Superior temporal gyrus (tissue), 1 donor: ENCODE results near the gene TRIM24.

Source experiments
- DNase-seq: peaks from one replicate; pipeline ENCODE4 v3.0.0-alpha.2; 2016; ENCODE audit errors: extremely low spot score

TRIM24 gene

DNA sequence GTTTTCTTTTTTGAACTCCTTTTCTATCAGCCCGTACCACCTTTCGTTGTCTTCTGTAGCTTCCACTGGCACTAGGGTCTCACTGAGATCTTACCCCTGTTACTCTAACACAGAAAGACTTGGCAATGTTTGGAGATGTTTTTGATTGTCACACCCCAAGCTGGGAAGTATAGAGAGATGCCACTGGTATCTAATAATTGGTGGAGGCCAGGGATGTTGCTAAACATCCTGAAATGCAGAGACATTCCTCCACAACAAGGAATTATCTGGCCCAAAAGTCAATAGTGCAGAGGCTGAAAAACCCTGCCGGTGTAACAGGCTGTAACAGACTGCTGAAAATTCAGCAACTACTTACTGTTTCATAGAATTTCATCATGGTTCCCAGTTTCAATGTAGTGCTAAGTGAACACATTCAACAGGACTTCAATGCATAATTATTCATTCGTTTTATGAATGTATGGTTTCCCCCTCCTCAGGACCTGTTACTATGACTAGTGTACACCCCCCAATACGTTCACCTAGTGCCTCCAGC, 115.9 kb downstream of the TRIM24 start:
- DNase-seq, result no peak

DNA sequence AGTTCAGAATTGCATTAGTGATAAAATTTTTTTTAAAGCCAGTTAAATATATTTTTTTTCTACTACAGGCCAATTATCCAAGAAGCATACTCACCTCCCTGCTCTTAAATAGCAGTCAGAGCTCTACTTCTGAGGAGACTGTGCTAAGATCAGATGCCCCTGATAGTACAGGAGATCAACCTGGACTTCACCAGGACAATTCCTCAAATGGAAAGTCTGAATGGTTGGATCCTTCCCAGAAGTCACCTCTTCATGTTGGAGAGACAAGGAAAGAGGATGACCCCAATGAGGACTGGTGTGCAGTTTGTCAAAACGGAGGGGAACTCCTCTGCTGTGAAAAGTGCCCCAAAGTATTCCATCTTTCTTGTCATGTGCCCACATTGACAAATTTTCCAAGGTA, 119.1 kb downstream of the TRIM24 start:
- DNase-seq, result no peak

DNA sequence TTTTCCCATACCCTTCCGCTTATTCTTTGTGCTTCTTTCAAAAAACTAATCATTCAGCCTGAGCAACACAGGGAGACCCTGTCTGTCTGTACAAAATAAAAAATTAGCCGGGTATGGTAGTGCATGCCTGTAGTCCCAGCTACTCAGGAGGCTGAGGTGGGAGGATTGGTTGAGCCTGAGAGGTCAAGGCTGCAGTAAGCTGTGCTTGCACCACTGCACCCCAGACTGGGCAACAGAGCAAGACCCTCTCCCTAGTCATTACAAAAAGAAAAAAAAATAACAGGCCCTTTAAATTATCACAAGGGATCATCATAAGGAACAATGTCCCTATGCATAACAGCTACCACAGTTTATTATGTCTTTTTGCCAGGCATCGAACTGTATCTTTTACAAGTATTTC, 119.6 kb downstream of the TRIM24 start:
- no peak for DNase-seq

DNA sequence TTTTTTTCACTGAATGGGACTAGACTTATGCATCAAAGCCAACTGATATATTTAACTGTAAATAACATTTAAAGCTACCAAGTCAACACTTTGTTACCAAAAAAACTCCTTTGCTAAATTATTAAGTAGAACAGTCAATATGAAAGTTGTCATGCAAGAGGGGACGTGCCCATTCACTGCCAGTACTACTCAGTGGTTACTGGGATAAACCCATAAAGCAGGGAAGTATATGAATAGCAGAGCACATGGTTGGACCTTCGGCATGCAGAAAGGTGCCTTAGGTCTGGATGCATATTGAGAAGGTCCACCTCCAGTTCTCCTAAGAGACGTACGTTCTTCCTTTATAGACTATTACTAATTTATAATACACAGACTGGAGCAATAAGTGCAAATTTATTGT, 121.0 kb downstream of the TRIM24 start:
- DNase-seq, result no peak

DNA sequence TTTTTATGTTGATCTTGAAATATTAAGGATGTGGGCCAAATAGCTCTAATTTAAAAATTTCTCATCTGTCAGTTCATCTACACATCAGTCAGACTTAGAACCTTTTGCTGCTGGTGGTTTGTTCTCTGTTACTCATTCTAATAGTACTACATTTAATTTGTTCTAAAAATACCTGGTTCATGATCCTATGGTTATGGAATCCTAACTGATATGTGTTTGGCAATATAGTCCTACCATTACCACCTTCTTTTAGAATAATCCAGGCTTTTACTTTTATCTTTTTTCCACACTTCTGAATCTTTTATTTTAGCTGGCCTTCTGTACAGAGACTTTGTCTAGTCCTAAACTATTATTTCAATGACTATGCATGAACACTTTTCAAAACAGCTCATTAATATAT, 124.2 kb downstream of the TRIM24 start:
- no peak for DNase-seq

DNA sequence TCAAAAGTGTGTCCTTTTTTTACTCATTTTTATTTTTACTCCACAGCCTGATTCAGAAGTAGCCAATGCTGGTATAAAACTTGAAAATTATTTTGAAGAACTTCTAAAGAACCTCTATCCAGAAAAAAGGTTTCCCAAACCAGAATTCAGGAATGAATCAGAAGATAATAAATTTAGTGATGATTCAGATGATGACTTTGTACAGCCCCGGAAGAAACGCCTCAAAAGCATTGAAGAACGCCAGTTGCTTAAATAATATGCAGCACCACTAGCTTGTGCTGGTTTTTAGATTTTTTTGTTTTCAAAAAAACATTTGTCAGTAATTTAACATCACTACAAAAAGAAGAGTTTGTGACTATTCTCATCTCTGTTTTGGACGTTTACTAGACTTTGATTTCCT, 124.6 kb downstream of the TRIM24 start:
- DNase-seq, result no peak

DNA sequence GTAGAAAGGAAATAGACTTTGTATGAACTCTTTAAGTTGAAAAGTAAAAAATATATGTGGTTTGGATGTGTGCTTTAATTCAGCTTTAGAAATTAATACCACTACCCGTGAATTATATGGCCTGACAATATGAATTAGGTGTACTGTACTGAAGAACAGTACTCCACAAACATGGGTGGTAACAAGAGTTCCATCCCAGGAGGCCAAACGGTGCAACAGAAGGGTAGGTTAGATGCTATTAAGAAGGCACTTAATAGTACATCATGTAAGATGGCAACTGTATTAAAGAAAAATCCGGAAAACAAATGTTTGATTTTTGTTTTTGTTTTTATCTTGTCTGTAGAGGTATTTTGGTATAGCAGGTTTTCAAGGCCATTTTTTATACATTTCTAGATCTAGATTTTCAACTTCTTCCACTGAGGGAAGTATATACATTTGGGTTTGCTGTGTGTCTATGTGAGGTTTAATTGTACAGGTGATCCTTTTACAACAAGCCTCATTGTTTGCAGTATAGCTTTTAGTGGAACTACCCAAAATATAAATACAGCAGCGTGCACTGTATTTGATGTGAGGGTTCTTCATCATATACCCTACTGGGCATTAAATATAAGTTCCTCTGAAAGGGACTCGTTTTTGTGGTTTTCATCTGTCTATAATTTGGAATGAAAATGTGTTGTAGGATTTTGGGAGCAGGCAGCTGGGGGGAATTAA, 125.4 kb downstream of the TRIM24 start:
- no peak for DNase-seq

DNA sequence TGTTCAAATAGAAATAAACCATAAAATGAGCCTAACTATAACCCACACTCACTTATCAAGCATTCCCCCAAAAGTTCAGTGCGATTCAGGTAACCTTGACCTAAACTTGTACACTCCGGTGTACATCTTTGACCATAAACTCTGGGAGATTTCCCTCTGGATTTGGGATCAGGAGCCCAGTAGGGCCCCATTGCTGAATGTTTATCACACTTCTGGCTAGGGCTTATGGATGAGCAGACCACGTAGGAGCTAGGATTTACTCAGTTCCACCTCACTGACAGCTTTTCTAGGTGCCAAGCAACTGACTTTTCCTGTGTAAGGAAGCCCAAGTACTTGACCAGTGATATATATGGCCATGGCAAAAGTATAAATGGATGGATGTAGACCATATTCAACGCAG, 127.4 kb downstream of the TRIM24 start:
- DNase-seq, result no peak

DNA sequence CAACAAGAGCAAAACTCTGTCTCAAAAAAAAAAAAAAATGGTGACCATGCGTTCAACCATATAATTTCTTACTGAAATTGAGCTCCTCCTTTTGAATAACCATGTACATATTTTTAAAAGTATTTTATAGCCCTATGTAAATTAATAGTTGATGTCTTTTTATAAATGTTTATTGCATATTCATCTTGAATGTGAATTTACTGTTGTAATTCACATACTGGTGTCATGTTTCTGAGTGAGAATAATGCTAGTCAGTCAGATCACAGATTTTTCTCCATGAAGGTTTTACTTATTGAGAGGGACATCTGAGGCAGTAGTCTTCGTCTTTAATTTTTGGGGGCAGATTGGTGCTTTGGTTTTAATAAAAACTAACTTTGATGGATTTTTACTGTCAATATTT, 128.9 kb downstream of the TRIM24 start:
- DNase-seq, result no peak

DNA sequence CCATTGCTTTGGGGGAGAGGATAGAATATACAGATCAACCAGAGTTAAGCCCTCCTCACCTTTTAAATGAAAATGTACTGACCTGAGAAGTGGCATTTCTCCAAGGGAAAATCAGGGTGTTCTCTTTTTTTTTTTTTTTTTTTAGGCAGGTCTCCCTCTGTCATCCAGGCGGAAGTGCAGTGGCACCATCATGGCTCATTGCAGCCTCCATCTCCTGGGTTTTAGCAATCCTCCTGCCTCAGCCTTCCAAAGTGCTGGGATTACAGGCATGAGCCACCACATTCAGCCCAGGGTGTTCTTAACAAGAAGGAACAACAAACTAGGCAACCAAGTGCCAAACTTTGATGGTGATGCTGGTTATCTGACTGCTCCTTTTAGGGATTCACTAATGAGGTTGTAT, 130.1 kb downstream of the TRIM24 start:
- DNase-seq, result no peak

DNA sequence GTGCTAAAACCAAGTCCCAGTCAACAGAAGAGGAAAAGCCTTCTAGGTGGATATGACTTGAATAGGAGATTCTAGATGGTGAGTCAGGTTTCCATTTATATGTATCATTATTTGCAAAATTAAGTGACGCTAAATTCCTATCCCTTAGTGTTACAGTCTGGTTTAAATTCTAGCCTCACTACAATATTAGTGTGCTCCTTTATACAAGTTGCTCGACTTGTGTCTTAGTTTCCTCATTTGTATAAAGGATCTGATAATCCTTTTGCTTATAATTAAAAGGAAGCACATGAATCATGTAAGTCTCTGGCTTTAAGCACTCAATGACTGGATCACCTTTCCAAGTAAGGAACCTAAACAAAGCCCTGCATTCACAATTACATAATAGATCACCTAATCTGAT, 135.4 kb downstream of the TRIM24 start:
- DNase-seq, result no peak

DNA sequence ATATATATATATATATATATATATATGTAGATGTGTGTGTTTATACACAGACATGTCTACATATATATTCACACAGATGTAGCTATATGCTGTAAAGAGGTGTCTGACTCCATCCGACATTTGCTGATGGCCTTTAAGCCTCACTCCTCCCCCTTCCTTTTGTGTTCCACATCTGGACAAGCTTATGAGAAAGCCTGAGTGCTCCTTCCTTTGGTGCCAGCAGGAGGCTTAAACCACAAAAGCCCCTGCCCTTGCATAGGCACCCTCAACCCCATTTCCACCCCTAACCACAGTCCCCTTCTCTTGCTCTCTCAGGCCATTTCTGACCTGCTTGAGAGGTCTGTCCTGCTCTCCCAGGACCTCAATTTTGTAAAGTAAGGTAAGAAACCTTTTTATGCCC, 142.4 kb downstream of the TRIM24 start:
- DNase-seq, result no peak

DNA sequence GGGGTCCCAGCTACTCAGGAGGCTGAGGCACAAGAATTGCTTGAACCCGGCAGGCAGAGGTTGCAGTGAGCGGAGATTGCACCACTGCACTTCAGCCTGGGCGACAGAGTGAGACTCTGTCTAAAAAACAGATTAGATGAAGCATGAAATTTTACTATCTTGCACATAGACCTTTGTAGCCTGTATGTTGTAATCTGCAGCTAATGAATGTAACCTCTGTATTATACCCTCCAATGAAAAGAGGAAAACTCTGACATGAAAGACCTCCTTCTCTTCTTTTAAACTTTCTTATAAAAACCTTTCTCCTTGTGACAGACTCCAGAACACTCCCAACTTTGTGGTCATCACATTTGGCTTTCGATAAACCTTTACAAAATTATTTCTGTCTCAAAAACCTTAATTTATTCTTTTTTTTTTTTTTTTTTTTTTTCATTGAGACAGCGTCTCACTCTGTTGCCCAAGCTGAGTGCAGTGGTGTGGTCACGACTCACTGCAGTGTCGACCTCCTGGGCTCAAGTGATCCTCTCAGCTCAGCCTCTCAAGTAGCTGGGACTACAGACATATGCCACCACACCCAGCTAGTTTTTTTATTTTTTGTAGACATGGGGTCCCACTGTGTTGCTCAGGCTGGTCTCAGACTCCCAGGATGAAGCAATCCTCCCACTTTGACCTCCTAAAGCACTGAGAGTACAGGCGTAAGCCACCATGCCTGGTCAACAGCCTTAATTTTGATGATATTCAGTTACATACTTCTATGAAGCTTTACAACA, 143.7 kb downstream of the TRIM24 start:
- no peak for DNase-seq

DNA sequence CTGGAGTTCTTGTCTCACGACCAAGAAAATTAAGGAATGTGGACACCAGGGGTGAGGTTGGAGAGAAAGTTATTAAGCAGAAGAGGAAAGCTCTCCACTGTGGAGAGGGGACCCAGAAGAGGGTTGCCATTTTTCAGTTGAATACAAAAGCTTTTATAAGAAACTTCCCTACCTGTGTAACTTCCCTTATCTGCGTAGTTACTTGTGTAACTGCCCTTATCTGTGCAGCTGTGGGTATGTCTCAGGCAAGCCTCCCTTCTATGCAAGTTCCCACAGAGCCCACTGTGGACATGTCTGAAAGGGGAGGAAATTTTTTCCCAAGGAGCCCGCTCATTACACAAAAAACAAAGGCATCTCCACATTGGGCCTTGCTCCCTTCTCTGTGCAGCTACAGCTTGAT, 146.2 kb downstream of the TRIM24 start:
- no peak for DNase-seq

DNA sequence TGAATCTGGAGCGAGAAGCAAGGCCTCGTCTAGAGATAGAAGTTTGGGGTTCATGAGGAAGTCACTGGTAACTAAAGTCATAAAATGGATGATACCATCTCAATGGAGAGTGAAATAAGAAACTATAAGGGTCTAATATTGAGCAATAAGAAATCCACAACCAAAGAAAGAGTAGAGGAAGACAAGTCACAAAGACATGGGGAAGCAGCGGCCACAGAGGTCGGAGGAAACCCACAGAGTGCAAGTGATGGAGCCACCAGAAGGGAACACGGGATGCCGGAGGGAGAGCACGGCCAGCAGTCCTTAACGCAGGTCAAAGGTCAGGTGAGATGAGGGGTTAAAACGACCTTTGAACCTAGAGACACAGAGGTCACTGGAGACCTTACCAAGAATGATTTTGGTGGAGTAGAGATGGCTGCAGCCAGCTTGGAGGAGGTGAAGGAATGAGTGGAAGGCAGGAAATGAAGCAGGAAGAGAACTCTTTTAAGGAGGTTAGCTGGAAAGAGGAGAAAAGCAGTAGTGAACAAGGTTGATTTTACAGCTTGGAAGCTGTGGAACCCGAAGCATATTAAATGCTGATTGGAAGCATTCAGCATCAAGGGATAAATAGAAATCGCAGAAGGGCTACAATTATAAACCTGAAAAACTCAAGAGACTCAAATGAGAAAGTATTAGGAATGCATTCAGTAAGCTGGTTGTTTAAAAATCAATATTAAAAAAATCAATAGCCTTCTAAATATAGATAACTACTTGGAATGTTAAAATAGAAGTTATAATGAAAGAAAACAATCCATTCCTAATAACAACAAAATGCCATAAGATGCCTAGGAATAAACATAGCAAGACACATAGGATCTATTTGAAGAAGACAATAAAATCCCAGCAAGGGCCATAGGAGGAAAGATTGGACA, 147.4 kb downstream of the TRIM24 start:
- no peak for DNase-seq

DNA sequence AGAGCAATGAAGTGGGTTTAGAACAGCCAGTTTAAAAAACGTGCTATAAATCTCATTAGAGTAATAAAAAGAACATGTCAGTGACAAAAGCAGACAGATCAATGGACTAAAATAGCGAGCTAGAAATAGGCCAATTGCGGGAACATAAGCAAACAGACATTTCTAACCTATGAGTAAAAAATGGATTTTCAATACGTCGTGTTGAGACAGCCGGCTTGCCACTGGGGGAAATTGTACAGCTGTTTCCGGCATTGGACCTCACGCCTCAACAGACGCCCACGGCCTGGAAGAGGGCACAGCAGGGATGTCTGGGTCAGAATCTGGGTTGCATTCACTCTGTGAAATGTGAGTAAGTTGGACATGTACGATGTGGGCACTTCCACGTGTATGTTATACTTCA, 148.2 kb downstream of the TRIM24 start:
- no peak for DNase-seq

DNA sequence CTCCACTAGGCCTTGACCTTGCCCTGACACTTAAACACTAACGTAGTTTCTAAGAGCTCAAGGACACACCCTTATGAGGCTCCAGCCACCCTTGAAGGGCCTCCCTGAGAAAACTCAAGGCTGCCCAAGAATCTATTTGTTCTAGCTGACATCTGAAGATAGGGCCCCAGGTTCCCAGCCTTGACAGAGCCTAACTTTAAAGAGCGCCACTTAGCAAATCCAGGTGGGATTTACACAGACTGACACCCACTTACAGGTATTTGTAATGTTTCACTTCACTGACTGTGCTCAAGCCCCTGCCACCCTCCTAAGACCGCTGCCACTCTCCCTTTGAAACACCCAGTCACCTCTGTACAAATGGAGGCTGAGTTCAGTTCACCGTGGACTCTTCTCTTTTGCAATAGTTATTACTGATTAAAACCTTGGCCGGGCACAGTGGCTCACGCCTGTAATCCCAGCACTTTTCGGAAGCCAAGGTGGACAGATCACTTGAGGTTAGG, 150.7 kb downstream of the TRIM24 start:
- DNase-seq, result no peak

DNA sequence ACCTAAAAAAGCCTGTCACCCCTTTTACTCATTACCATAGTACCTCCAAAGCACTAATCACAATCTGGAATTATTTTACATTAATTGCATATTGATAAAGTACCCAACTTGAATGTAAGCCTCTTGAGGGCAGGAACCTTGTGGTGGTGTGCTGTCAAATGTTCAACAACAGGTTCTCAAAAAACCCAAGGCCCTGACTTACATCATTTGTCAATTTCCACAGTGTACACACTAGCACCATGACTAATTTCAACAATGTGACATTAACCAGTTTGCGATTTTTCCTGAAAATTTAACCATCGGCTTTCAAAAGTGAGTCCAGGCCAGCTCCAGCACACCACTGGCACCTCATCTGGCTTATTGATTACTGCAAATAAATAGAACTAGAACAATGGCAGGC, 153.6 kb downstream of the TRIM24 start:
- no peak for DNase-seq

DNA sequence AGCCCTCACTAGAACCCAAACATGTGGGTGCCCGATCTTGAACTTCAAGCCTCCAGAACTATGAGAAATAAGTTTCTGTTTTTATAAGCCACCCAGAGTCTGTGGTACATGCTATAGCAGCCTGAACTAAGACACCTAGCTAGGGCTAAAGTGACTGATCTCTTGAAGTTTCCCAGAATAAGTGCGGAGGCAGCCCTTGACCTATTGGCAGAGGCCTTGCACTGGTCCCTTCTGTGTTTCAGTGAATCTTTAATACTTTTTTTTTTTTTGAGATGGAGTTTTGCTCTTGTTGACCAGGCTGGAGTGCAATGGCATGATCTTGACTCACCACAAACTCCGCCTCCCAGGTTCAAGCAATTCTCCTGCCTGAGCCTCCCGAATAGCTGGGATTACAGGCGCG, 156.0 kb downstream of the TRIM24 start:
- DNase-seq, result no peak

DNA sequence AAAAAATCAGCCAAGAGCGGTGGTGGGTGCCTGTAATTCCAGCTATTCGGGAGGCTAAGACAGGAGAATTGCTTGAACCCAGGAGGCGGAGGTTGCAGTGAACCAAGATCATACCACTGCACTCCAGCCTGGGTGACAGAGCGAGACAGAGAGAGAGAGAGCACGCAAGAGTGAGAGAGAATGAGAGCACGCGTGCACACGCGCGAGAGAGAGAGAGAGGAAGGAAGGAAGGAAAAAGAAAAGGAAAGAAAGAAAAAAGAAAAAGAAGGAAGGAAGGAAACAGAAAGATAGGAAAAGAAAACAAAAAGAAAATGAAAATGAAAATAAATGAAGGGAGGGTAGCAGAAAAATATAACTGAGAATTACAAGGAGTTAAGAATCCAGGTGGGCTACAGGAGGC, 158.4 kb downstream of the TRIM24 start:
- DNase-seq, result no peak

DNA sequence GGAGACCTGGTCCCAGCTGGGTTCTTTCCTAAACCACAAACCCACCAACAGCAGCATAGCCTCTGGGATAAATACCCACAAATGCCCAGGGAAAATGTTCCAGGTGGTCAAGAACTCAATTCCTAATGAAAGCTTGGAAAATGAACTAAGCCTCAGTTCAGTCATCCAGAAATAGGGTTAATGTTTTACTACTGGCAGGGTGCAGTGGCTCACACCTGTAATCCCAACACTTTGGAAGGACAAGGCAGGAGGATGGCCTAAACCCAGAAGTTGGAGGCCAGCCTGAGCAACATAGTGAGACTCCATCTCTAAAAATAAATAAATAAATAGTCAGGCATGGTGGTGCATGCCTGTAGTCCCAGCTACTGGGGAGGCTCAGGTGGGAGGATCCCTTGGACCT, 158.9 kb downstream of the TRIM24 start:
- DNase-seq, result no peak

DNA sequence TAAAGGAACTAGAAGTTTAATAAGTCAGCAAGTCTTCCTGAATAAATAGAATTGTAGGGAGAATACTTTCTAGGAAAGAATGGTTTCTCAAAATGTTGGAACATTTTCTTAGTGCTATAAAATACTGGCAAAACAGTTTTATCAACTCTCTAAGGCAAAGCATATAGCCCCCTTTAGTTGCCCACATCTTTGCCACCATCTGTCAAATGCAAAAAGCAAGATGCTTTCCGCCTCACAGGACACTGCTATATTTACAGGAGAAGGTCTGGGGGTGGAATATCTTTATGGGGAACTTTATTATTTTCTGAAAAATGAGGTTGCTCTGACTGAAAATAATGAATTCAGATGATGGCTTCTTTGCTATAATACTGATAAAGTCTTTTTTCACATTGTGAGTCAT, 162.8 kb downstream of the TRIM24 start:
- DNase-seq, result no peak
